OCI-LY3 (cell line): ENCODE measurements around the gene TINCR.

Source experiments
- H2AFZ ChIP-seq: fragments of 200-600, 300-600 bp; shearing (Covaris generic); 2 replicates; pipeline ENCODE4 v1.6.0; 2014; ENCODE audit warnings: antibody characterized with exemption, low read depth, low read length
- H3K27ac ChIP-seq: fragments of 200-600, 300-600 bp; sonication (generic); 2 replicates; pipeline ENCODE4 v1.5.1; 2014; ENCODE audit warnings: mild to moderate bottlenecking, low read length, moderate library complexity, mixed read lengths
- H3K27me3 ChIP-seq: fragments of 200-600, 300-600 bp; sonication (generic); 2 replicates; pipeline ENCODE4 v1.6.1; 2014; ENCODE audit warnings: low read depth, low read length, mixed read lengths
- H3K36me3 ChIP-seq: fragments of 200-600, 300-600 bp; sonication (generic); replicated peaks from 2 replicates; pipeline ENCODE3; 2014; ENCODE audit warnings: low read depth, low read length, mixed read lengths
- H3K4me1 ChIP-seq: fragments of 300-600, 200-600 bp; sonication (generic); 2 replicates; pipeline ENCODE4 v1.6.1; 2014; ENCODE audit warnings: low read length, mixed read lengths
- H3K4me2 ChIP-seq: fragments of 200-600, 300-600 bp; sonication (generic); 2 replicates; pipeline ENCODE4 v1.6.1; 2014; ENCODE audit warnings: low read length, mixed read lengths
- H3K4me3 ChIP-seq: fragments of 300-600, 200-600 bp; sonication (generic); 2 replicates; pipeline ENCODE4 v1.5.1; 2014; ENCODE audit warnings: antibody characterized with exemption, mild to moderate bottlenecking, low read length, moderate library complexity
- H3K79me2 ChIP-seq: fragments of 300-600, 200-600 bp; shearing (Covaris generic); 2 replicates; pipeline ENCODE4 v1.6.1; 2014; ENCODE audit warnings: mild to moderate bottlenecking, low read length, mixed read lengths
- H3K9ac ChIP-seq: fragments of 300-600, 200-600 bp; shearing (Covaris generic); 2 replicates; pipeline ENCODE4 v1.6.0; 2014; ENCODE audit warnings: mild to moderate bottlenecking, low read length, moderate library complexity
- H3K9me3 ChIP-seq: fragments of 200-600, 300-600 bp; shearing (Covaris generic); 2 replicates; pipeline ENCODE4 v1.6.1; 2014; ENCODE audit warnings: low read length, mixed read lengths; ENCODE audit not compliant: insufficient read depth
- H4K20me1 ChIP-seq: fragments of 200-600, 300-600 bp; sonication (generic); 2 replicates; pipeline ENCODE4 v1.6.1; 2016; ENCODE audit warnings: low read length, mixed read lengths; ENCODE audit not compliant: insufficient read depth
- CTCF ChIP-seq: fragments of 200-600, 300-600 bp; sonication (generic); IDR thresholded peaks from 2 replicates; pipeline ENCODE4 v1.5.1; 2014; ENCODE audit warnings: antibody characterized with exemption, low read length, low read depth
- EZH2phosphoT487 ChIP-seq: fragments of 200-600 bp; shearing (Covaris generic); IDR thresholded peaks from 2 replicates; pipeline ENCODE4 v1.6.1; 2018; ENCODE audit warnings: antibody characterized with exemption, mixed run types, low read depth

TINCR gene

GRCh38 chr19:5536337-5536894, 31.3 kb downstream of the TINCR start:
- Histone ChIP-seq H3K27me3 (no peaks in the 10 kb centered on the region), H3K36me3 (no peaks in the 10 kb centered on the region), H4K20me1 (no peaks in the 10 kb centered on the region), H3K4me1 (no peaks in the 10 kb centered on the region), H2AFZ (no peak overlapping the region), H3K79me2 (no peaks in the 10 kb centered on the region), H3K4me3 (no peak overlapping the region), H3K9ac (no peak overlapping the region), H3K4me2 (no peak overlapping the region), H3K9me3 (peaks cover 12% of the 10 kb centered on the region; the same call in 1 of the 2 replicates), H3K27ac (no peak overlapping the region)
- TF ChIP-seq CTCF (no peak), EZH2phosphoT487 (no peak)

GRCh38 chr19:5534787-5535586, 32.8 kb downstream of the TINCR start:
- TF ChIP-seq EZH2phosphoT487 (no peak), CTCF (peak; percentile 46)
- H3K4me3 ChIP-seq, result no peak overlapping the region
- no peak overlapping the region for H3K4me2 ChIP-seq
- no peaks in the 10 kb centered on the region for H3K79me2 ChIP-seq
- no peaks in the 10 kb centered on the region for H4K20me1 ChIP-seq
- no peaks in the 10 kb centered on the region for H3K27me3 ChIP-seq
- no peaks in the 10 kb centered on the region for H3K4me1 ChIP-seq
- no peak overlapping the region for H3K27ac ChIP-seq
- H2AFZ ChIP-seq, result no peak overlapping the region
- H3K36me3 ChIP-seq, result no peaks in the 10 kb centered on the region
- H3K9me3 ChIP-seq, result peaks cover 12% of the 10 kb centered on the region; the same call in 1 of the 2 replicates
- H3K9ac ChIP-seq, result no peak overlapping the region

GRCh38 chr19:5533257-5533656, 34.5 kb downstream of the TINCR start:
- H3K9ac ChIP-seq, result no peak overlapping the region
- H3K36me3 ChIP-seq, result no peaks in the 10 kb centered on the region
- no peak overlapping the region for H3K4me3 ChIP-seq
- no peak overlapping the region for H2AFZ ChIP-seq
- no peaks in the 10 kb centered on the region for H3K4me1 ChIP-seq
- H3K4me2 ChIP-seq, result no peak overlapping the region
- no peaks in the 10 kb centered on the region for H4K20me1 ChIP-seq
- H3K27me3 ChIP-seq, result no peaks in the 10 kb centered on the region
- no peaks in the 10 kb centered on the region for H3K79me2 ChIP-seq
- H3K9me3 ChIP-seq, result peaks cover 12% of the 10 kb centered on the region; the same call in 1 of the 2 replicates
- no peak for TF ChIP-seq EZH2phosphoT487
- TF ChIP-seq CTCF, result no peak
- H3K27ac ChIP-seq, result no peak overlapping the region

GRCh38 chr19:5530701-5531100, 37.1 kb downstream of the TINCR start:
- no peak for TF ChIP-seq CTCF
- TF ChIP-seq EZH2phosphoT487, result no peak
- Histone ChIP-seq H3K9ac (no peak overlapping the region), H3K4me3 (no peak overlapping the region), H3K9me3 (peaks cover 12% of the 10 kb centered on the region; the same call in 1 of the 2 replicates), H3K4me1 (no peaks in the 10 kb centered on the region), H2AFZ (no peak overlapping the region), H3K36me3 (no peaks in the 10 kb centered on the region), H4K20me1 (no peaks in the 10 kb centered on the region), H3K27me3 (no peaks in the 10 kb centered on the region), H3K4me2 (no peak overlapping the region), H3K79me2 (no peaks in the 10 kb centered on the region), H3K27ac (no peak overlapping the region)
